ENCODE measurements around the gene WNT2B.

DNA sequence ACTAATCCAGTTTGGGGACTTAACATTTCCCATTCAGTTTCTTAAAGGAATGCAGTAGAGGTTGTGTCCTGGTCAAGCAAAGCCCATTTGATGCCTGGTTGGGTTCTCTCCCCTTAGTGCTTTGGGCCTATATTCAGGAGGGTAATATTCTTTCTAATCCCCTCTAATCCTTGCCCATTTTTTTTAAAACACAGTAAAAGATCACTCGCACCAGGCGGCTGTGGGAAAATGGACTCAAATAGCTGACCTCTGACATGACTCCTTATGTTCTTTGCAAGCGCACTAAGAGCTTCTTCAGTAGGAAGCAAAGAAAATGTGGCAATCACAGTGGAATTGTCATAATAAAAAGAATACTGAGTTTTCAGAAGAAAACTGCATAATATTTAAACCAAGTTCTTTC lies 49.9 kb downstream of the WNT2B start:
- TF ChIP-seq, protein P1, sequence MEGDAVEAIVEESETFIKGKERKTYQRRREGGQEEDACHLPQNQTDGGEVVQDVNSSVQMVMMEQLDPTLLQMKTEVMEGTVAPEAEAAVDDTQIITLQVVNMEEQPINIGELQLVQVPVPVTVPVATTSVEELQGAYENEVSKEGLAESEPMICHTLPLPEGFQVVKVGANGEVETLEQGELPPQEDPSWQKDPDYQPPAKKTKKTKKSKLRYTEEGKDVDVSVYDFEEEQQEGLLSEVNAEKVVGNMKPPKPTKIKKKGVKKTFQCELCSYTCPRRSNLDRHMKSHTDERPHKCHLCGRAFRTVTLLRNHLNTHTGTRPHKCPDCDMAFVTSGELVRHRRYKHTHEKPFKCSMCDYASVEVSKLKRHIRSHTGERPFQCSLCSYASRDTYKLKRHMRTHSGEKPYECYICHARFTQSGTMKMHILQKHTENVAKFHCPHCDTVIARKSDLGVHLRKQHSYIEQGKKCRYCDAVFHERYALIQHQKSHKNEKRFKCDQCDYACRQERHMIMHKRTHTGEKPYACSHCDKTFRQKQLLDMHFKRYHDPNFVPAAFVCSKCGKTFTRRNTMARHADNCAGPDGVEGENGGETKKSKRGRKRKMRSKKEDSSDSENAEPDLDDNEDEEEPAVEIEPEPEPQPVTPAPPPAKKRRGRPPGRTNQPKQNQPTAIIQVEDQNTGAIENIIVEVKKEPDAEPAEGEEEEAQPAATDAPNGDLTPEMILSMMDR (IDR thresholded peaks at IDR 0.05; ENCODE audit: insufficient read depth, low read length) = no peak
- TF ChIP-seq GABPA (IDR thresholded peaks at IDR 0.05; ENCODE audit: low read depth) = no peak
- TF ChIP-seq, protein P2, sequence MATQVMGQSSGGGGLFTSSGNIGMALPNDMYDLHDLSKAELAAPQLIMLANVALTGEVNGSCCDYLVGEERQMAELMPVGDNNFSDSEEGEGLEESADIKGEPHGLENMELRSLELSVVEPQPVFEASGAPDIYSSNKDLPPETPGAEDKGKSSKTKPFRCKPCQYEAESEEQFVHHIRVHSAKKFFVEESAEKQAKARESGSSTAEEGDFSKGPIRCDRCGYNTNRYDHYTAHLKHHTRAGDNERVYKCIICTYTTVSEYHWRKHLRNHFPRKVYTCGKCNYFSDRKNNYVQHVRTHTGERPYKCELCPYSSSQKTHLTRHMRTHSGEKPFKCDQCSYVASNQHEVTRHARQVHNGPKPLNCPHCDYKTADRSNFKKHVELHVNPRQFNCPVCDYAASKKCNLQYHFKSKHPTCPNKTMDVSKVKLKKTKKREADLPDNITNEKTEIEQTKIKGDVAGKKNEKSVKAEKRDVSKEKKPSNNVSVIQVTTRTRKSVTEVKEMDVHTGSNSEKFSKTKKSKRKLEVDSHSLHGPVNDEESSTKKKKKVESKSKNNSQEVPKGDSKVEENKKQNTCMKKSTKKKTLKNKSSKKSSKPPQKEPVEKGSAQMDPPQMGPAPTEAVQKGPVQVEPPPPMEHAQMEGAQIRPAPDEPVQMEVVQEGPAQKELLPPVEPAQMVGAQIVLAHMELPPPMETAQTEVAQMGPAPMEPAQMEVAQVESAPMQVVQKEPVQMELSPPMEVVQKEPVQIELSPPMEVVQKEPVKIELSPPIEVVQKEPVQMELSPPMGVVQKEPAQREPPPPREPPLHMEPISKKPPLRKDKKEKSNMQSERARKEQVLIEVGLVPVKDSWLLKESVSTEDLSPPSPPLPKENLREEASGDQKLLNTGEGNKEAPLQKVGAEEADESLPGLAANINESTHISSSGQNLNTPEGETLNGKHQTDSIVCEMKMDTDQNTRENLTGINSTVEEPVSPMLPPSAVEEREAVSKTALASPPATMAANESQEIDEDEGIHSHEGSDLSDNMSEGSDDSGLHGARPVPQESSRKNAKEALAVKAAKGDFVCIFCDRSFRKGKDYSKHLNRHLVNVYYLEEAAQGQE (IDR thresholded peaks at IDR 0.05; ENCODE audit: insufficient replicate concordance, low read depth) = no peak
- TF ChIP-seq POLR2AphosphoS5 (IDR thresholded peaks at IDR 0.05; ENCODE audit: low read depth) = no peak
- no peak for TF ChIP-seq SPI1 (IDR thresholded peaks at IDR 0.05; ENCODE audit: borderline replicate concordance, low read depth)
